Measurements from ENCODE around the gene EXO5. TPM values are rescaled to one million over a fixed set of nuclear protein-coding genes. Genes with fewer than 3 reads are reported as not detected.

The EXO5 gene
- total and polyA plus RNA-seq, 10 donors, result 6.2 to 13.5 (median 8.5) TPM

DNA sequence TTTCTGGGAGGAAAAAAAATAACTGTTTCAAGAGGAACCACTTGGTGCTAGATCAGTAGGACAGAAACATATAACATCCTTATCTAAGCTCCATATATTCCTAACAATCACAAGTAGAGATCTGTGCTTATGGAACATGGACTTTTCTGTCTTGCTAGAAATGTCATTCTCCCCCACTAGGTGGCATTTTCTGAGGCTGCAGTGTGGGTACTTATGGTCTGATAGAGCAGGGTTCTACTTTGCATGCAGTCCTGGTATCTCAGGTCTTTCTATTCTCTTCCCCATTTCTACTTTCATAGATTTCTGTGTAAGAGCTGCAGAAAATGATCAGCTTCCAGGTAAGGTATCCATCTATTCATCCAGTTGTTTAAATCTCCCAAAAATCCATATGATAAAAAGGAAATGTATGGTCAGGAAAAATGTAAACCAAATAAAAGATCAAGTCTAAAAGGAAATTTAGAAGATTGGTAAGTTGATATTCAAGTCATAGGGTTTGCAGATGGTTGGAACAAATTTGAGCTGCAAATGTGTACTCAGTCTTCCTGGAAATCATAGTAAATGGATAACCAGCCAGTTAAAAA is 24.4 kb downstream of the EXO5 start:
- DNase-seq, result no peak
- TF ChIP-seq, protein P1, sequence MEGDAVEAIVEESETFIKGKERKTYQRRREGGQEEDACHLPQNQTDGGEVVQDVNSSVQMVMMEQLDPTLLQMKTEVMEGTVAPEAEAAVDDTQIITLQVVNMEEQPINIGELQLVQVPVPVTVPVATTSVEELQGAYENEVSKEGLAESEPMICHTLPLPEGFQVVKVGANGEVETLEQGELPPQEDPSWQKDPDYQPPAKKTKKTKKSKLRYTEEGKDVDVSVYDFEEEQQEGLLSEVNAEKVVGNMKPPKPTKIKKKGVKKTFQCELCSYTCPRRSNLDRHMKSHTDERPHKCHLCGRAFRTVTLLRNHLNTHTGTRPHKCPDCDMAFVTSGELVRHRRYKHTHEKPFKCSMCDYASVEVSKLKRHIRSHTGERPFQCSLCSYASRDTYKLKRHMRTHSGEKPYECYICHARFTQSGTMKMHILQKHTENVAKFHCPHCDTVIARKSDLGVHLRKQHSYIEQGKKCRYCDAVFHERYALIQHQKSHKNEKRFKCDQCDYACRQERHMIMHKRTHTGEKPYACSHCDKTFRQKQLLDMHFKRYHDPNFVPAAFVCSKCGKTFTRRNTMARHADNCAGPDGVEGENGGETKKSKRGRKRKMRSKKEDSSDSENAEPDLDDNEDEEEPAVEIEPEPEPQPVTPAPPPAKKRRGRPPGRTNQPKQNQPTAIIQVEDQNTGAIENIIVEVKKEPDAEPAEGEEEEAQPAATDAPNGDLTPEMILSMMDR (IDR thresholded peaks at IDR 0.05 in 8 of 11, conservative IDR thresholded peaks at IDR 0.05 in 3 of 11), result peak in 10 of 11 experiments; percentile 40 to 67 (median 55)
- TF ChIP-seq POLR2A (IDR thresholded peaks at IDR 0.05), result no peak
- intact Hi-C loops (cut with DNase I; ENCODE audit: low total_unique reads), result no loop called here

DNA sequence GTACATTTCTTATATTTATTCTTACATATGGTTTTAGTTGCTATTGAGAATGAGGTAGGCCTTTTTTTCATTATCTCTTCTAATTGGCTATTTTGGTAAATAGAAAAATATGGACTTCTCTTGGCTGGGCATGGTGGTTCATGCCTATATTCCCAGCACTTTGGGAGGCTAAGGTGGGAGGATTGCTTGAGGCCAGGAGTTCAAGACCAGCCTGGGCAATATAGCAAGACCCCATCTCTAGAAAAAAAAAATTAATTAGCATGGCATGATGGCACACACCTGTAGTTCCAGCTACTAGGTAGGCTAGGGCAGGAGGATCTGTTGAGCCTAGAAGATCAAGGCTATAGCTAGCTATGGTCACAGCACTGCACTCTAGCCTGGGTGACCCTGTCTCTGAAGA is 26.0 kb downstream of the EXO5 start:
- intact Hi-C loops (cut with DNase I; ENCODE audit: low total_unique reads), result no loop called here
- H3K4me1 ChIP-seq, result peaks cover 9 to 29% (median 20%) of the 10 kb centered on the region in 6 donors
- no peak for DNase-seq
- no peaks in the 10 kb centered on the region for H3K9me3 ChIP-seq
- H3K27me3 ChIP-seq (replicated peaks in 1 of 7), result no peaks in the 10 kb centered on the region
- H3K27ac ChIP-seq, result no peak overlapping the region
- TF ChIP-seq POLR2A (IDR thresholded peaks at IDR 0.05), result no peak
- no peak for TF ChIP-seq POLR2AphosphoS5 (IDR thresholded peaks at IDR 0.05)
- TF ChIP-seq, protein P1 (IDR thresholded peaks at IDR 0.05 in 8 of 11, conservative IDR thresholded peaks at IDR 0.05 in 3 of 11), result no peak
- no peak overlapping the region for H3K4me3 ChIP-seq
- H3K36me3 ChIP-seq, result peaks cover 0 to 9% (median 0%) of the 10 kb centered on the region in 6 donors

More for the DNA sequence above, 24.4 kb downstream of the EXO5 start:
- no peak overlapping the region for H3K27ac ChIP-seq
- H3K27me3 ChIP-seq (replicated peaks in 1 of 7), result no peaks in the 10 kb centered on the region
- H3K9me3 ChIP-seq, result no peaks in the 10 kb centered on the region
- H3K36me3 ChIP-seq, result peaks cover 0 to 9% (median 0%) of the 10 kb centered on the region in 6 donors
- peak overlapping the region in 1 of 8 donors; percentile 77 for H3K4me3 ChIP-seq
- peaks cover 9 to 29% (median 20%) of the 10 kb centered on the region in 6 donors for H3K4me1 ChIP-seq

DNA sequence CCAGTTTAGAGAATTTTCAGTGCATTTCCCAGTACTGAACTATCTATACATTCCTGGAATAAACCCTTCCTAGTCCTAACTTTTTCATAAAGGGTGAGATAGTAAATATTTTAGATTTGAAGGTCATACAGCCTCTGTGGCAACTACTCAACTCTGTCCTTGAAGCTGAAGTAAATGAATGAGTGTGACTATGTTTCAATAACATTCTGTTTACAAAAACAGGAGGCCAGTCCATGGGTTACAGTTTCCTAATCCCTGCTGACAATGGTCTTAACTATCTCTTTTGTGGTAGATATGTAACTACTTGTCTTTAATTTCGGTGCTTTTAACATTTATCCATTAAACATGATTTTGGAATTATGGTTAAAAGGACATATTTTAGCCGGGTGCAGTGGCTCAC is 27.2 kb downstream of the EXO5 start:
- TF ChIP-seq, protein P1 (IDR thresholded peaks at IDR 0.05 in 8 of 11, conservative IDR thresholded peaks at IDR 0.05 in 3 of 11), result no peak
- TF ChIP-seq POLR2AphosphoS5 (IDR thresholded peaks at IDR 0.05) (no peak), POLR2A (IDR thresholded peaks at IDR 0.05) (no peak)
- Histone ChIP-seq H3K27ac (no peak overlapping the region), H3K36me3 (peaks cover 0 to 13% (median 0%) of the 10 kb centered on the region in 6 donors), H3K4me3 (no peak overlapping the region), H3K4me1 (peaks cover 9 to 25% (median 19%) of the 10 kb centered on the region in 6 donors), H3K27me3 (replicated peaks in 1 of 7) (no peaks in the 10 kb centered on the region), H3K9me3 (no peaks in the 10 kb centered on the region)
- intact Hi-C loops (cut with DNase I; ENCODE audit: low total_unique reads), result no loop called here
- no peak for DNase-seq
- 82 to 89% (median 87%) methylated on average over 2 of the region's 2 CpGs for WGBS, 5 donors

DNA sequence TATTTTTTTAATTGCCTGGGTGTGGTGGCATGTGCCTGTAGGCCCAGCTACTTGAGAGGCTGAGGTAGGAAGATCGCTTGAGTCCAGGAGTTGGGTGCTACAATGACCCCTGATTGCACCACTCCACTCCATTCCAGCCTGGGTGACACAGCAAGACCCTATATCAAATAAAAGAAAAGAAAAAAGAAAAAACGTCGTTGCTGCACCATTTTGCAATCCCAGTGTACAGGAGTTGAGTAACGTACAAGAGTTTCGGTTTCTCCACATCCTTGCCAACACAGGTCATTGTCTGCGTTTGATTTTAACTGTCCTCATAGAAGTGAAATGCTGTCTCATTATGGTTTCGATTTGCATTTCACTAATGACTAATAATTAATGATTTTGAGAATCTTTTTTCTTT is 30.8 kb downstream of the EXO5 start:
- peaks cover 0 to 3% (median 0%) of the 10 kb centered on the region in 8 donors for H3K9me3 ChIP-seq
- peak overlapping the region in 2 of 8 donors; percentile 6 to 60 for H3K27ac ChIP-seq
- TF ChIP-seq, protein P1 (IDR thresholded peaks at IDR 0.05 in 8 of 11, conservative IDR thresholded peaks at IDR 0.05 in 3 of 11), result no peak
- no peak for TF ChIP-seq POLR2A (IDR thresholded peaks at IDR 0.05)
- TF ChIP-seq POLR2AphosphoS5 (IDR thresholded peaks at IDR 0.05), result no peak
- no peaks in the 10 kb centered on the region for H3K4me1 ChIP-seq
- no peak for DNase-seq
- 53 to 89% (median 66%) methylated on average over 7 of the region's 7 CpGs for WGBS, 5 donors
- H3K36me3 ChIP-seq, result peaks cover 3 to 48% (median 21%) of the 10 kb centered on the region in 6 donors
- H3K27me3 ChIP-seq (replicated peaks in 1 of 7), result no peaks in the 10 kb centered on the region
- no peak overlapping the region for H3K4me3 ChIP-seq
- intact Hi-C loops (cut with DNase I; ENCODE audit: low total_unique reads), result no loop called here
